Lower leg skin (tissue), 4 donors: Measurements from ENCODE around the gene GUCY2F. TPM values are rescaled to one million over a fixed set of nuclear protein-coding genes. Genes with fewer than 3 reads are reported as not detected.

Experiments
- DNase-seq, 2 donors: peaks; one replicate each; pipeline ENCODE4 v3.0.0-alpha.2; 2019; ENCODE audit warnings: low spot score in 2 of 2
- H3K4me3 ChIP-seq: fragments of 200-600 bp; sonication (generic); 2 replicates; pipeline ENCODE4 v1.5.1; 2017; ENCODE audit warnings: mild to moderate bottlenecking, low read depth; ENCODE audit not compliant: poor library complexity, severe bottlenecking
- CTCF ChIP-seq, 3 donors: fragments of 450-650 bp; IDR thresholded peaks; one replicate each; pipeline ENCODE4 v1.5.1; 2016; ENCODE audit warnings: antibody characterized with exemption in 3 of 3, mild to moderate bottlenecking in 3 of 3, moderate library complexity in 2 of 3
- POLR2A ChIP-seq, 2 donors: fragments of 450-650 bp; IDR thresholded peaks; one replicate each; pipeline ENCODE4 v1.6.1; 2016 to 2017; ENCODE audit warnings: antibody characterized with exemption in 2 of 2, mild to moderate bottlenecking in 1 of 2, moderate library complexity in 1 of 2
- WGBS, 2 donors: methylation state at CpG; one replicate each; pipeline ENCODE4 v1.1.5; 2018; 5-methylcytosine and 5-hydroxymethylcytosine counted together
- intact Hi-C: fragments of 100-400 bp; cut with DNase I; formaldehyde crosslinking; loops from one replicate; pipeline ENCODE4 v1.15.0; 2023; ENCODE audit warnings: low total_unique reads
- total RNA-seq, 4 donors: library from RNA; depleted of rRNA; stranded (reverse); fragments of >200 nt; gene quantifications; one replicate each; pipeline ENCODE4 v1.1.0, GENCODE V29; 2016

The GUCY2F gene
- total RNA-seq, 4 donors from 2014 or later, result not detected

GRCh38 chrX:109343671-109344070, 138.2 kb downstream of the GUCY2F start:
- 44 to 57% methylated on average over 2 of the region's 2 CpGs for WGBS, 2 donors
- intact Hi-C loops, result no loop called here
- DNase-seq, result no peak
- TF ChIP-seq POLR2A (IDR thresholded peaks at IDR 0.05) (no peak), CTCF (IDR thresholded peaks at IDR 0.05) (no peak)
- no peak overlapping the region for H3K4me3 ChIP-seq

GRCh38 chrX:109336141-109336540, 145.7 kb downstream of the GUCY2F start:
- TF ChIP-seq CTCF (IDR thresholded peaks at IDR 0.05) (no peak), POLR2A (IDR thresholded peaks at IDR 0.05) (no peak)
- intact Hi-C loops, result no loop called here
- no peak overlapping the region for H3K4me3 ChIP-seq
- no peak for DNase-seq
- WGBS, 2 donors, result 93% methylated on average over 1 of the region's 1 CpG

GRCh38 chrX:109327251-109327650, 154.6 kb downstream of the GUCY2F start:
- 50 to 53% methylated on average over 1 of the region's 1 CpG for WGBS, 2 donors
- intact Hi-C loops, result no loop called here
- DNase-seq, result no peak
- no peak overlapping the region for H3K4me3 ChIP-seq
- TF ChIP-seq CTCF (IDR thresholded peaks at IDR 0.05) (no peak), POLR2A (IDR thresholded peaks at IDR 0.05) (no peak)

Other genes with a start within 250 kb of the GUCY2F start
- 10 to 100 TPM in 3 of 4 donors, 1 to 10 TPM in 1; 6.6 to 16.2 (median 12.8) TPM for gene NXT2, start 54.8 kb upstream of the GUCY2F start, total RNA-seq
- gene KCNE5, start 143.1 kb upstream of the GUCY2F start, total RNA-seq, result under 1 TPM in 2 of 4 donors, not detected in 2; 0.32 to 0.36 TPM